ENCODE measurements around the gene TRAF7.

Gene TRAF7

GRCh38 chr16:2206780-2207433, 51.3 kb downstream of the TRAF7 start:
- H3K27me3 ChIP-seq (replicated peaks; ENCODE audit: control insufficient read depth, insufficient read depth, low read length, poor library complexity, severe bottlenecking), result no peaks in the 10 kb centered on the region
- no peak overlapping the region for H3K27ac ChIP-seq (ENCODE audit: insufficient read depth, low read length, poor library complexity, severe bottlenecking)
- peaks cover 21% of the 10 kb centered on the region for H3K36me3 ChIP-seq (ENCODE audit: control insufficient read depth, insufficient read depth, low read length)
- H3K4me3 ChIP-seq (ENCODE audit: insufficient read depth, low read depth, low read length, poor library complexity, severe bottlenecking), result no peak overlapping the region
- H3K9me3 ChIP-seq (ENCODE audit: control insufficient read depth, low read length), result no peaks in the 10 kb centered on the region
- no peak for DNase-seq
- peaks cover 20% of the 10 kb centered on the region for H3K4me1 ChIP-seq (ENCODE audit: control insufficient read depth, insufficient read depth, low read length, poor library complexity, severe bottlenecking)

GRCh38 chr16:2207872-2208271, 52.3 kb downstream of the TRAF7 start:
- H3K36me3 ChIP-seq (ENCODE audit: control insufficient read depth, insufficient read depth, low read length), result peaks cover 21% of the 10 kb centered on the region
- no peaks in the 10 kb centered on the region for H3K27me3 ChIP-seq (replicated peaks; ENCODE audit: control insufficient read depth, insufficient read depth, low read length, poor library complexity, severe bottlenecking)
- peaks cover 24% of the 10 kb centered on the region for H3K4me1 ChIP-seq (ENCODE audit: control insufficient read depth, insufficient read depth, low read length, poor library complexity, severe bottlenecking)
- no peak overlapping the region for H3K27ac ChIP-seq (ENCODE audit: insufficient read depth, low read length, poor library complexity, severe bottlenecking)
- H3K9me3 ChIP-seq (ENCODE audit: control insufficient read depth, low read length), result no peaks in the 10 kb centered on the region
- H3K4me3 ChIP-seq (ENCODE audit: insufficient read depth, low read depth, low read length, poor library complexity, severe bottlenecking), result no peak overlapping the region
- DNase-seq, result no peak

GRCh38 chr16:2208308-2208707, 52.7 kb downstream of the TRAF7 start:
- Histone ChIP-seq H3K27me3 (replicated peaks; ENCODE audit: control insufficient read depth, insufficient read depth, low read length, poor library complexity, severe bottlenecking) (no peaks in the 10 kb centered on the region), H3K36me3 (ENCODE audit: control insufficient read depth, insufficient read depth, low read length) (peaks cover 21% of the 10 kb centered on the region), H3K4me3 (ENCODE audit: insufficient read depth, low read depth, low read length, poor library complexity, severe bottlenecking) (no peak overlapping the region), H3K4me1 (ENCODE audit: control insufficient read depth, insufficient read depth, low read length, poor library complexity, severe bottlenecking) (peaks cover 28% of the 10 kb centered on the region), H3K9me3 (ENCODE audit: control insufficient read depth, low read length) (no peaks in the 10 kb centered on the region), H3K27ac (ENCODE audit: insufficient read depth, low read length, poor library complexity, severe bottlenecking) (no peak overlapping the region)
- no peak for DNase-seq

GRCh38 chr16:2208772-2209171, 53.2 kb downstream of the TRAF7 start:
- Histone ChIP-seq H3K27ac (ENCODE audit: insufficient read depth, low read length, poor library complexity, severe bottlenecking) (no peak overlapping the region), H3K36me3 (ENCODE audit: control insufficient read depth, insufficient read depth, low read length) (peaks cover 21% of the 10 kb centered on the region), H3K4me1 (ENCODE audit: control insufficient read depth, insufficient read depth, low read length, poor library complexity, severe bottlenecking) (peaks cover 33% of the 10 kb centered on the region), H3K4me3 (ENCODE audit: insufficient read depth, low read depth, low read length, poor library complexity, severe bottlenecking) (no peak overlapping the region), H3K9me3 (ENCODE audit: control insufficient read depth, low read length) (no peaks in the 10 kb centered on the region), H3K27me3 (replicated peaks; ENCODE audit: control insufficient read depth, insufficient read depth, low read length, poor library complexity, severe bottlenecking) (no peaks in the 10 kb centered on the region)
- no peak for DNase-seq

GRCh38 chr16:2209258-2210008, 53.9 kb downstream of the TRAF7 start:
- no peak for DNase-seq
- no peak overlapping the region for H3K4me3 ChIP-seq (ENCODE audit: insufficient read depth, low read depth, low read length, poor library complexity, severe bottlenecking)
- H3K4me1 ChIP-seq (ENCODE audit: control insufficient read depth, insufficient read depth, low read length, poor library complexity, severe bottlenecking), result peaks cover 34% of the 10 kb centered on the region
- peaks cover 21% of the 10 kb centered on the region for H3K36me3 ChIP-seq (ENCODE audit: control insufficient read depth, insufficient read depth, low read length)
- no peaks in the 10 kb centered on the region for H3K9me3 ChIP-seq (ENCODE audit: control insufficient read depth, low read length)
- H3K27me3 ChIP-seq (replicated peaks; ENCODE audit: control insufficient read depth, insufficient read depth, low read length, poor library complexity, severe bottlenecking), result no peaks in the 10 kb centered on the region
- no peak overlapping the region for H3K27ac ChIP-seq (ENCODE audit: insufficient read depth, low read length, poor library complexity, severe bottlenecking)

- no peak overlapping the region for H3K27ac ChIP-seq (ENCODE audit: insufficient read depth, low read length, poor library complexity, severe bottlenecking)
- H3K36me3 ChIP-seq (ENCODE audit: control insufficient read depth, insufficient read depth, low read length), result peaks cover 21% of the 10 kb centered on the region
- no peaks in the 10 kb centered on the region for H3K27me3 ChIP-seq (replicated peaks; ENCODE audit: control insufficient read depth, insufficient read depth, low read length, poor library complexity, severe bottlenecking)
- no peak for DNase-seq
- no peaks in the 10 kb centered on the region for H3K9me3 ChIP-seq (ENCODE audit: control insufficient read depth, low read length)
- no peak overlapping the region for H3K4me3 ChIP-seq (ENCODE audit: insufficient read depth, low read depth, low read length, poor library complexity, severe bottlenecking)
- peaks cover 29% of the 10 kb centered on the region for H3K4me1 ChIP-seq (ENCODE audit: control insufficient read depth, insufficient read depth, low read length, poor library complexity, severe bottlenecking)
These were observed 54.4 kb downstream of the TRAF7 start for GRCh38 chr16:2210009-2210332.

GRCh38 chr16:2210386-2211365, 55.1 kb downstream of the TRAF7 start, which contains the start of gene BRICD5:
Gene BRICD5, minus strand, starts transcription at chr16:2210863. Its CDS starts 30 bp downstream, at chr16:2210833.
- peaks cover 21% of the 10 kb centered on the region for H3K36me3 ChIP-seq (ENCODE audit: control insufficient read depth, insufficient read depth, low read length)
- no peak for DNase-seq
- no peak within 1 kb of the TSS for H3K27ac ChIP-seq (ENCODE audit: insufficient read depth, low read length, poor library complexity, severe bottlenecking)
- no peaks in the 10 kb centered on the region for H3K27me3 ChIP-seq (replicated peaks; ENCODE audit: control insufficient read depth, insufficient read depth, low read length, poor library complexity, severe bottlenecking)
- H3K9me3 ChIP-seq (ENCODE audit: control insufficient read depth, low read length), result no peaks in the 10 kb centered on the region
- peaks cover 27% of the 10 kb centered on the region for H3K4me1 ChIP-seq (ENCODE audit: control insufficient read depth, insufficient read depth, low read length, poor library complexity, severe bottlenecking)
- no peak within 1 kb of the TSS for H3K4me3 ChIP-seq (ENCODE audit: insufficient read depth, low read depth, low read length, poor library complexity, severe bottlenecking)

- no peaks in the 10 kb centered on the region for H3K9me3 ChIP-seq (ENCODE audit: control insufficient read depth, low read length)
- H3K27ac ChIP-seq (ENCODE audit: insufficient read depth, low read length, poor library complexity, severe bottlenecking), result no peak overlapping the region
- peaks cover 14% of the 10 kb centered on the region for H3K4me1 ChIP-seq (ENCODE audit: control insufficient read depth, insufficient read depth, low read length, poor library complexity, severe bottlenecking)
- peaks cover 20% of the 10 kb centered on the region for H3K36me3 ChIP-seq (ENCODE audit: control insufficient read depth, insufficient read depth, low read length)
- DNase-seq, result no peak
- H3K4me3 ChIP-seq (ENCODE audit: insufficient read depth, low read depth, low read length, poor library complexity, severe bottlenecking), result no peak overlapping the region
- no peaks in the 10 kb centered on the region for H3K27me3 ChIP-seq (replicated peaks; ENCODE audit: control insufficient read depth, insufficient read depth, low read length, poor library complexity, severe bottlenecking)
These were observed 56.4 kb downstream of the TRAF7 start for GRCh38 chr16:2211923-2212347.

GRCh38 chr16:2212362-2213324, 57.1 kb downstream of the TRAF7 start:
- Histone ChIP-seq H3K27ac (ENCODE audit: insufficient read depth, low read length, poor library complexity, severe bottlenecking) (no peak overlapping the region), H3K4me1 (ENCODE audit: control insufficient read depth, insufficient read depth, low read length, poor library complexity, severe bottlenecking) (peaks cover 14% of the 10 kb centered on the region), H3K36me3 (ENCODE audit: control insufficient read depth, insufficient read depth, low read length) (peaks cover 14% of the 10 kb centered on the region)

More at GRCh38 chr16:2212362-2213324, 57.1 kb downstream of the TRAF7 start:
- H3K4me3 ChIP-seq (ENCODE audit: insufficient read depth, low read depth, low read length, poor library complexity, severe bottlenecking), result no peak overlapping the region
- DNase-seq, result no peak
- no peaks in the 10 kb centered on the region for H3K9me3 ChIP-seq (ENCODE audit: control insufficient read depth, low read length)
- H3K27me3 ChIP-seq (replicated peaks; ENCODE audit: control insufficient read depth, insufficient read depth, low read length, poor library complexity, severe bottlenecking), result no peaks in the 10 kb centered on the region
